SJSA1 (cell line): ENCODE results near the gene SFSWAP. TPM values are rescaled to one million over a fixed set of nuclear protein-coding genes. Genes with fewer than 3 reads are reported as not detected.
"Not testable (repeated sequence)": the region's sequence is repeated elsewhere in the genome, so short reads cannot be mapped to it uniquely, and the experiment has no call there.

Experiments
- DNase-seq, 2 experiments: peaks; one replicate each; pipeline ENCODE4 v3.0.0-alpha.2; 2015 to 2020; ENCODE audit warnings: low spot score in 2 of 2, low read depth in 1 of 2
- H3K27ac ChIP-seq: fragments of 250-450 bp; sonication (Bioruptor Pico); 2 replicates; pipeline ENCODE4 v1.5.1; 2020; ENCODE audit warnings: mild to moderate bottlenecking, moderate library complexity
- H3K27me3 ChIP-seq: fragments of 250-450 bp; sonication (Bioruptor Pico); replicated peaks from 2 replicates; pipeline ENCODE4 v1.5.1; 2020; ENCODE audit warnings: mild to moderate bottlenecking, moderate library complexity
- H3K36me3 ChIP-seq: fragments of 250-450 bp; sonication (Bioruptor Pico); 2 replicates; pipeline ENCODE4 v1.5.1; 2020; ENCODE audit warnings: mild to moderate bottlenecking
- H3K4me1 ChIP-seq: fragments of 250-450 bp; sonication (Bioruptor Pico); replicated peaks from 2 replicates; pipeline ENCODE4 v1.6.1; 2021; ENCODE audit warnings: mild to moderate bottlenecking
- H3K4me3 ChIP-seq: fragments of 250-450 bp; sonication (Bioruptor Pico); 2 replicates; pipeline ENCODE4 v1.5.1; 2020; ENCODE audit warnings: mild to moderate bottlenecking
- H3K9me3 ChIP-seq: fragments of 250-450 bp; sonication (Bioruptor Pico); replicated peaks from 2 replicates; pipeline ENCODE4 v1.5.1; 2020; ENCODE audit warnings: mild to moderate bottlenecking
- total RNA-seq: library from RNA; depleted of rRNA; stranded (reverse); fragments of >200 nt; shearing (Covaris generic); gene quantifications from 2 replicates; pipeline ENCODE4 v1.2.3, GENCODE V29; 2014; rRNA removed

SFSWAP gene
- total RNA-seq = 26.8 and 27.0 TPM in 2 replicates

GRCh38 chr12:131710464-131711457 lies at the start of gene SFSWAP:
TSS of gene SFSWAP (plus strand) at chr12:131711090. CDS start at chr12:131711230, 140 bp downstream.
- Histone ChIP-seq H3K4me1 (peaks cover 13% of the 10 kb centered on the region), H3K36me3 (peaks cover 36% of the 10 kb centered on the region), H3K27me3 (no peaks in the 10 kb centered on the region), H3K9me3 (no peaks in the 10 kb centered on the region), H3K4me3 (peak within 1 kb of the TSS; percentile 76), H3K27ac (peak within 1 kb of the TSS; percentile 100)
- DNase-seq = peak; percentile 74 to 95

GRCh38 chr12:131661170-131661985 lies 49.5 kb upstream of the SFSWAP start:
- H3K4me1 ChIP-seq, H3K27ac ChIP-seq, H3K27me3 ChIP-seq, DNase-seq, H3K9me3 ChIP-seq, H3K4me3 ChIP-seq, H3K36me3 ChIP-seq: not testable (repeated sequence)

- not testable (repeated sequence) for H3K36me3 ChIP-seq
Measured at GRCh38 chr12:131661986-131662288, 49.0 kb upstream of the SFSWAP start.

GRCh38 chr12:131662346-131662745 lies 48.5 kb upstream of the SFSWAP start:
- H3K36me3 ChIP-seq, H3K9me3 ChIP-seq: not testable (repeated sequence)

More at GRCh38 chr12:131661986-131662288, 49.0 kb upstream of the SFSWAP start:
- DNase-seq, H3K4me3 ChIP-seq, H3K27ac ChIP-seq, H3K4me1 ChIP-seq, H3K9me3 ChIP-seq, H3K27me3 ChIP-seq: not testable (repeated sequence)

GRCh38 chr12:131665666-131666065 lies 45.2 kb upstream of the SFSWAP start:
- not testable (repeated sequence) for H3K4me3 ChIP-seq, H3K36me3 ChIP-seq, H3K4me1 ChIP-seq, H3K27ac ChIP-seq, H3K9me3 ChIP-seq, DNase-seq
- peaks cover 17% of the 10 kb centered on the region for H3K27me3 ChIP-seq

More at GRCh38 chr12:131662346-131662745, 48.5 kb upstream of the SFSWAP start:
- H3K27ac ChIP-seq, H3K4me3 ChIP-seq, H3K27me3 ChIP-seq, H3K4me1 ChIP-seq, DNase-seq: not testable (repeated sequence)

GRCh38 chr12:131666486-131666885 lies 44.4 kb upstream of the SFSWAP start:
- not testable (repeated sequence) for H3K4me1 ChIP-seq, H3K36me3 ChIP-seq, H3K9me3 ChIP-seq, DNase-seq, H3K27ac ChIP-seq, H3K4me3 ChIP-seq
- peaks cover 22% of the 10 kb centered on the region for H3K27me3 ChIP-seq

- H3K36me3 ChIP-seq, H3K27ac ChIP-seq, H3K9me3 ChIP-seq, H3K4me3 ChIP-seq, H3K4me1 ChIP-seq, DNase-seq: not testable (repeated sequence)
- H3K27me3 ChIP-seq = peaks cover 22% of the 10 kb centered on the region
Measured at GRCh38 chr12:131666978-131667601, 43.8 kb upstream of the SFSWAP start.

- no peaks in the 10 kb centered on the region for H3K4me1 ChIP-seq
- H3K27ac ChIP-seq = no peak overlapping the region
- no peaks in the 10 kb centered on the region for H3K36me3 ChIP-seq
- peaks cover 22% of the 10 kb centered on the region for H3K27me3 ChIP-seq
- DNase-seq = no peak
- H3K4me3 ChIP-seq = no peak overlapping the region
- H3K9me3 ChIP-seq = no peaks in the 10 kb centered on the region
Measured at GRCh38 chr12:131671276-131671675, 39.6 kb upstream of the SFSWAP start.

- no peak for DNase-seq
- no peak overlapping the region for H3K4me3 ChIP-seq
- H3K27me3 ChIP-seq = peaks cover 22% of the 10 kb centered on the region
- no peaks in the 10 kb centered on the region for H3K36me3 ChIP-seq
- no peaks in the 10 kb centered on the region for H3K4me1 ChIP-seq
- no peaks in the 10 kb centered on the region for H3K9me3 ChIP-seq
- H3K27ac ChIP-seq = no peak overlapping the region
Measured at GRCh38 chr12:131671871-131672270, 39.0 kb upstream of the SFSWAP start.

- Histone ChIP-seq H3K27ac (no peak overlapping the region), H3K4me3 (no peak overlapping the region), H3K4me1 (no peaks in the 10 kb centered on the region), H3K9me3 (no peaks in the 10 kb centered on the region), H3K36me3 (no peaks in the 10 kb centered on the region), H3K27me3 (peaks cover 22% of the 10 kb centered on the region)
- no peak for DNase-seq
Measured at GRCh38 chr12:131672311-131672940, 38.5 kb upstream of the SFSWAP start.

GRCh38 chr12:131672941-131673887 lies 37.7 kb upstream of the SFSWAP start:
- Histone ChIP-seq H3K27ac (no peak overlapping the region), H3K36me3 (no peaks in the 10 kb centered on the region), H3K27me3 (peaks cover 22% of the 10 kb centered on the region), H3K9me3 (no peaks in the 10 kb centered on the region), H3K4me3 (no peak overlapping the region), H3K4me1 (no peaks in the 10 kb centered on the region)
- DNase-seq = no peak

- Histone ChIP-seq H3K36me3 (no peaks in the 10 kb centered on the region), H3K27me3 (peaks cover 20% of the 10 kb centered on the region), H3K4me3 (no peak overlapping the region), H3K4me1 (no peaks in the 10 kb centered on the region), H3K27ac (no peak overlapping the region), H3K9me3 (no peaks in the 10 kb centered on the region)
- no peak for DNase-seq
Measured at GRCh38 chr12:131673888-131674257, 37.0 kb upstream of the SFSWAP start.
